HG02852 (cell line): ENCODE results near the gene OR4D5.

Source experiments
- ATAC-seq: cut with Tn5 transposase; IDR thresholded peaks from one replicate; pipeline ENCODE4 v1.9.1; 2021; ENCODE audit warnings: mild to moderate bottlenecking, moderate library complexity; ENCODE audit not compliant: unreplicated experiment

The OR4D5 gene

DNA sequence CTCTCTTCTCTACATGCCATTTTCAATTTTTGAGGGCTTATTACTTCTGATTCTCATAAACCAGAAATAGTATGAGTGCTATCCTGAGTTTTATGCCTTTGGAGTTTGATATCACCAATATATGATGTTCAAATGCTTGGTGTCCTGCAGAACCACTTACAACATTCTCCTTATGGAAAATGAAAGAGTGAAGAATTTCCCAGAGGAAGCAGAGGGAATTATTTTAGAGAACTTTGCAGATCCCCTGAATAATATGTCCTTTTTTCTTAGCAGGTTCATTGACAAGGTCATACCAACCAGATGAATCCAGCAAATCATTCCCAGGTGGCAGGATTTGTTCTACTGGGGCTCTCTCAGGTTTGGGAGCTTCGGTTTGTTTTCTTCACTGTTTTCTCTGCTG is at the start of gene OR4D5:
Gene OR4D5, plus strand, starts transcription at position 301 of the 400 bp plus-strand sequence. Its CDS starts 0 bp downstream, at position 301.
- ATAC-seq: no peak

DNA sequence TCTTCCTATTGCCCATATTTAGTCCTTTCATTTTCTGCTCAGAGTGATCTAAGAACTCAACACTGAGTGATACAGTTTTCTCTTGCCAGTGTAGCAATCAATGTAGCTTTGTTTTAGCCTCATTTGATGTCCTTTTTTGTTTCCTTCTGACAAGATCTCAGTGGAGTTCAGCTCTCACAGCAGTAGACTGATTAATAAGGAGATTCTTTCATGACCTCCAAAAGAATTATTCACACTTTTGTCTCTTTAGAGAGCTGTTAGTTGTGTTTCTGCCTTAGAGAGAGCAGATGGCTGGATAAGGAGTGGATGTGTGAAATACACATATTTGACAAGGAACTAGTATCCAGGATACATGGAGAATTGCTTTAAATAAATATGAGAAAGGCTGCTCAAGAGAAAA is 47.4 kb upstream of the OR4D5 start:
- no peak for ATAC-seq

DNA sequence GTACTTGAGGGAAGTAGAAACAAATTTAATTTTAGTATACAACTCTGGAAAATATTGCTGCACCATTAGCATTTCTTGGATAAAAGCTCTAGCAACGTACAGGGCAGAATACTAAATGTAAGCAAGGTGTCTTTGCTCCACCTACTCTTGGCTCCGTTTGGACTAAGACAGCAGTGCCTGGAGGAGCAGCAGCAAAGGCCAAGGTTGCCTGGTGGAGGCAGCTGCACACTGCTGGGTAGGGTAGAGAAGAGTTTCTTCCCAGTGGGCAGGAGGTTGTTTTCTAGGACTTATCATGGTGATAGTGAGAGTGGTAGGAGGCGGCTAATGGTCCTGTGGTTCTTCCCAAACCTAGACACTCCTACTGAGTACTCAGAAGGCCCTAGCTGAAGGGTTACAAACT is 39.6 kb upstream of the OR4D5 start:
- no peak for ATAC-seq

DNA sequence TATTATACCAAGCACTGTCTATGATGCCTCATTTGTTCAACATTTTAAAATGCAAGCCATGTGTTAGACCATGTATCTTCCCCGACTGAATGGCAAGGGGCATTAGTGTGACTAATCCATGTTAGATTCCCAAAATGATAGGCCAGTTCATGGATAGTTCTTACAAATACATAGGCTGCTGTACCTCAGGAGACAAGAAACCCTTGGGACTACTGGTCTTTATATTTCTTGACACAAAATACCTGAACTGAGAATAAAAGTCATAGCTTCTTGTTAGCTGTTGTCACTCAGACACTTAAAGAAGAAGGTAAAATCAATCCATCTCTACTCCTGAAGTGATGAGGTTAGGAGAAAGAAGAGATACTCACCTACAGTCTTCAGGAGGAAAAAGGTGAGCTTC is 37.5 kb upstream of the OR4D5 start, which contains the start of gene OR8D4:
Gene OR8D4, plus strand, starts transcription at position 301 of the 400 bp plus-strand sequence. CDS start 4,265 bp downstream, outside the sequence.
- no peak for ATAC-seq

DNA sequence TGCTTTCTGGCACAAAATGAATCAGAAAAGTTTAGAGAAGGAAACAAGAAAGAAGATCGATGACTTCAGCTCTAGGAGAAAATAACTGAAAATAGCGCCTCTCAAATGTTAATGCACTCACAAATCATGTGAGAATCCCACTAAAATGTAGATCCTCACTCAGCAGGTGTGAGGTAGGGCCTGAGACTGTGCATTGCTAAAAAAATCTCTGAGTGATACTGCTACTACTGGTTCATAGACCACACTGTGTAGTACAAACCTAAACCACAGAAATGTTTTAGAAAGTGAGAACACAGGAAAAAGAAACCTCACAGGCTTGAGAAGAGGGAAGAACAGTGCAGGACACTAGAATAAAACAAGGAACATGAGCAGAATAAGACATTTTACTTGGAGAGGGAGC is 35.5 kb upstream of the OR4D5 start:
- peak; percentile 98 for ATAC-seq

DNA sequence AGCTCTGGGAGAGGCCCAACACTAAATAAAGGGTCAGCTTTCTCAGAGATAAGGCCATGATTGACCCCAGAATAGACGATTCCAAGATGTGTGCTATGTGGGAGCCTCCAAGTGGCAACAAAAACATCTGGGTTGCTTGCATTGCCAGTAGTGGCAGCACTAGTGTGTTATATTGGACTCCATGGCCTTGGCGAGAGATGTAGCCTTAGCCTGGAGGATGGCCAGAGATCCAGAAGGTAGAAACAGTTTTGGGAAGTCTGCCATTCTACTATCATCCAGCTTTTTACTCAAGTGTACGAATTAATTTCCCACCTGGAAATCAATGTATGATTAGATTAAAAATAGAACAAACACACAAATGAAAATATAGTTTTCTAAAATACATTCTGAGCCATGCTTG is 34.5 kb upstream of the OR4D5 start:
- ATAC-seq: no peak

DNA sequence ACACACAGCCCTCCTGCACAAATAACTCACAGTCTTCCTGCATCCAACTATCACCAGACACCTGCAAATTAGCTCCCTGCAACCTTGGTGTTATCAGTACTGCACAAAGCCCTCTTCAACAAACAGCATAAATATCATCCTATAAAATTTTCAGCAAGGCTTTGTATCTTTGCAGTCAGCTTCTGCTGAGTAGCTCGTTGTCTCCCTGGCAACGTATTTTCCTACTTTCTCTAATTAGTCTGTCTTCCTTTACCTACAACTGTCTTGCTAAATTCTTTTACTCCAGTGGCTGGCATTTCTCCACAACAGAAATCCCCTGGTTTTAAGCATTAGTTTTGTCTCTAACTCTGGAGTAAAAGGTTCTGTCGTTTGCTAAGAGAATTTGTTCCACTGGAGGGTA is 33.6 kb upstream of the OR4D5 start:
- ATAC-seq: no peak

DNA sequence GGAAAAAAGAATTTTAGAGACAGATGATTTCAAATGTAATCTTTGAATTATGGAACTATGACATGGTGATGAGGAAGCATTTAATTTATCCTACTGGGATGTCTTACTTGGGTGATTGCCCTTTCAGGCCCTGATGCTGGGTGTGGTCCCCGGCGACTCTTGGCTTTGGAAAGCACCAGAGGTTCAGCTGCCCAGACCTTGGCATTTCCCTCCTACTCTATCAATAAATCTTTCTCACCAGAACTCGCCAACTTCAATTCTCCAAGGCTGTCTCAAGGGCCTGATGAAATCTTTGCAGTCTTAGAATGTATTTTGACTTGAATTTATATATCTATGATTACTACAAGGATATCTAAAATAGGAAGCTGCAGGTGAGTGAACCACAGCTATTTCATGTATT is 18.5 kb upstream of the OR4D5 start:
- no peak for ATAC-seq

DNA sequence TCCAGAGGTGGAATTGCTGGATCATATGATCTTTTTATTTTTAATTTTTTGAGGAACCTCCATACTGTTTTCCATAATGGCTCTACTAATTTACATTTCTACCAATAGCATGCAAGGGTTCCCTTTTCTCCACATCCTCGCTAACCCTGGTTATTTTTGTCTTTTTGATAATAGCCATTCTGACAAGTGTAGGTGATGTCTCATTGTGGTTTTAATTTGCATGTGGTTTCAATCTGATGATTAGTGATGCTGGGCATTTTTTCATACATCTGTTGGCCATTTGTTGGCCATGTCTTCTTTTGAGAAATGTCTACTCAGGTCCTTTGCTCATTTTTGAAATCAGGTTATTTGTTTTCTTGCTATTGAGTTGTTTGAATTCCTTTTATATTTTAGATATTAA is 15.4 kb upstream of the OR4D5 start:
- no peak for ATAC-seq

DNA sequence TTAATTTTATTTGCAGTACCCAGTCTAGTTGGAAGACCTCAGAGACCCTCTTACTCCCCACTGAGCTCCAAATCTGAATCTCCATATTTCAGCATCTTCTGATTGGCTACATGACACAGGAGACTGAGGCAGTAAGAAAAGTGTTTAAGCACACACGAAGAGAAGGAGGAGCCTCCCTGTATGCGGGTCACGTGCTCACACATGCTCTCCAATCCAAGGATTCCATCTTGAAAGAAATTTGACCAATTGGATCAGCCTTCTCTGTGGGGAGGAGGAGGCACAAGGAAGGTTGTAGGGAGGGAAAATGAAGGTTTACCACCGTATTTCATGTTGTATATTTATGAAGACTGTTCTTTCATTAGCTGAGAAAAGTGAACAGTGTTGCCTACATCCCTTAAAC is 3.0 kb downstream of the OR4D5 start:
- ATAC-seq: no peak

DNA sequence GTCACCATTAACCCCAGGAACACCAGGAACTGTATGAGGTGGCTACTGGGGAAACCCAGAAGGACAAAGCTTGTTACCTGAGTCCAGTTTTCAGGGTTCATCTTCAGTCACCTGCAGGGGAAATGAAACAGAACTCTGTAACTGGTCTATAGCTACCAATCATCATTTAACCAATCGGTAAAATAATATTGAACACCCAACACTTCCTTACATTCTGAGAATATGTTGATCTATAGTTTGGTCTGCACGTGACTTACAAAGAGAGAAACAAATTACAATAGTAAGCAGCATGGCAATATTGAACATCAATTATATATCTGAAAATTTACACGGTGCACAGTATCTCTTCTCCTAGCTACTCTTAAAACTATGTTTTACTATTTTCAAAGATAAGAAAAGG is 4.3 kb downstream of the OR4D5 start, which contains the start of gene OR6T1:
Gene OR6T1, minus strand, starts transcription at position 101 of the 400 bp plus-strand sequence. Its CDS starts 0 bp downstream, at position 101.
- ATAC-seq: no peak

DNA sequence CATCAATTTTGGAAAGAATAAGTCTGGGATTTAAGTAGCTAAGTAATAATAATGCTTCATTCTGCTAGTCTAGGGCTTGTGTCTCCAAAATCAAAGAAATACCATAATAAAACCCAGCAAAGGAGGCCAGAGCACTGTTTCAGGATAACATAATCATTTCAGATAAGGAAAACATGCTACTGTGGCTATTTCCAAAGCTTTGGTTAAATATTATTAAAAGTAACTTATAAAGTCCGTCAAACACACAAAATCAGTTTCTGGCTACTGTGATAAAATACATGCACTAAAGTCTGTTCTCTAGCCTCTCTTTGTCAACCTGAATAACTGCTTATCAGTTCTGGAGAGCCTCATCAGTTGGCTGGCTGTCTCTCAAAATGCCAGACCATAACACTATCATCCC is 5.7 kb downstream of the OR4D5 start:
- no peak for ATAC-seq

DNA sequence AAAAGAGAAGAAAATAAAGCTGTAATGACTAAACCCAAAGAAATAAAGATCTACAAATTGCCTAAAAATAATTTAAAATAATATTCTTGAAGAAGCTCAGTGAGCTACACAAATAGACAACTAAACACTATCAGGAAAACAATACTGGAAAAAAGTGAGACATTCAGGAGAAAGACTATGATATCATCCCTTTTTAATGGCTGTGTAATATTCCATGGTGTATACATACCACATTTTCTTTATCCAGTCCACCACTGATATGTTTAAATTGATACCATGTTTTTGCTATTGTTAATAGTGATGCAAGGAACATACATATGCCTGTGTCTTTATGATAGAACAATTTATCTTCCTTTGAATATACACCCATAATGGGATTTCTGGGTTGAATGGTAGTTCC is 17.3 kb downstream of the OR4D5 start:
- no peak for ATAC-seq

DNA sequence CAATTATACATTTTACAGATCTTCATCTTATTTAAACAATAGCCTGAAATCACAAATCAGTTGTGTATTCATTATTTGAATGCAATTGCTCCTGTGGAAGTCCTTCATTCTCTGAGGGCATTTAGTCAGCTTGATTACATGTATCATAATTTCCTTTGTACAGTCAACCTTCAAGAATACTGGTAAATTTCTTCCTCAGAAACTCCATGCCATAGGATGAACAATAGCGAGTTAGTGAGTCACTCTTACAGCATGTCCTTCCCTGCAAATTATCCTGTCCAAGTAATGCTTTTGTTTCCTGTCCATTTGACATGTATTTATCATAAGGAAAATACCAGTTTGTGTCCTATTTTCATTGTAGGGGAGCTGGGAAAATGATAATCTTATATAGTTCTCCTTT is 34.4 kb downstream of the OR4D5 start:
- ATAC-seq: no peak

DNA sequence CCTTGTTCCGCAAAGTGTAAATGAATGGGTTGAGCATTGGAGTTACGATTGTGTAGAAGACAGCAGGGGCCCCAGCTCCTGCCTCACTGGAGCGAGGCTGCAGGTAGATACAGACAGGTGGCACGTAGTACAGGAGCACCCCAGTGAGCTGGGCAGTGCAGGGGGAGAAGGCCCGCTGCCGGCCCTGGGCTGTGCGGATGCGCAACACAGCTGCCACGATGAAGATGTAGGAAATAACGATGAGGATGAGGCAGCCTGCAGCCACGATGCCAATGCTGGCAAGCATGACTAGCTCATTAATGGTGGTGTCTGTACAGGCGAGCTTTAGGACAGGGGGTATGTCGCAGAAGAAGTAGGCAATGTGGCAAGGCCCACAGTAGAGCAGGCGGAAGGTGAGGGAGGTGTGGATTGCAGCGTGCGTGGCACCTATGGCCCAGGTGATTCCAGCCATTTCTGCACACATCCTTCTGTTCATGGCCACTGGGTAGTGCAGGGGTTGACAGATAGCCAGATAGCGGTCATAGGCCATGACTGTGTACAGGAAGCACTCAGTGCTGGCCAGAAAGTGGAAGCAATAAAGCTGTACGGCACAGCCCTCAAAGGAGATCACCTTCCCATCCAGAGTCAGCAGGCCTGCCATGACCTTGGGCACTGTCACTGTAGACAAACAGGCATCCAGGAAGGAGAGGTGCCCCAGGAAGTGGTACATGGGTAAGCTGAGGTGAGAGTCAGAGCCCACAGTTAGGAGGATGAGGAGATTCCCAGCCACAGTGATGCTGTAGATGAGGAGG is 37.5 kb downstream of the OR4D5 start:
- no peak for ATAC-seq

DNA sequence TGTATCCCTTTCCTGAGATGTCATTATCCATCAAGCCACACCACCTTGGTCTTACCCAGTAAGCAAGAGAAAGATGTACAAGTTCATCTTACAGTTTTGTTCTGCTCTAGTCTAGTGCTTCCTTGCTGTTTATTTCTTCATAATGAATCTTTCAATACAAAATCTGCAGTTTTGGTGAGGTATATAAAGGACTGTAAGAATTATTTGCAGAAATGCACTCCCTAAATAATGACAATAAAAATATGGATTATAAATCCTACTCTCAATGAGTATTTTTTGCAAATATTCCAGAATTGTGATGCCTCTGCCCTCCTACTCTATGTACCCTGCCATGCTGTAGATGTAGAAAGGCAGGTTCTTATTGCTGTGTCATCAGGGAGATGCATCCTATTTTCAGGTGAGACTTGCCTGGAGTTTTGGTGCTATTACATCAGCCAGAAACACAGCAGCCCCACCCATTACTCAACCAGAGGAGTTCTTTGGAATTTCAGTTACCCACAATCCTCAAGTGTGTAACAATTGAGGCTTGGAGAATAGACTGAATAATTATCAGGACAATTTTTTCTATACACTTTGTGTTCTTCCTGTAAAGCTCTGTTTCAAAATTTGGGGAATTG is 38.4 kb downstream of the OR4D5 start, which contains the start of gene OR10S1:
Gene OR10S1, minus strand, starts transcription at position 51 of the 617 bp plus-strand sequence. CDS start 117 bp downstream, outside the sequence.
- ATAC-seq: no peak

DNA sequence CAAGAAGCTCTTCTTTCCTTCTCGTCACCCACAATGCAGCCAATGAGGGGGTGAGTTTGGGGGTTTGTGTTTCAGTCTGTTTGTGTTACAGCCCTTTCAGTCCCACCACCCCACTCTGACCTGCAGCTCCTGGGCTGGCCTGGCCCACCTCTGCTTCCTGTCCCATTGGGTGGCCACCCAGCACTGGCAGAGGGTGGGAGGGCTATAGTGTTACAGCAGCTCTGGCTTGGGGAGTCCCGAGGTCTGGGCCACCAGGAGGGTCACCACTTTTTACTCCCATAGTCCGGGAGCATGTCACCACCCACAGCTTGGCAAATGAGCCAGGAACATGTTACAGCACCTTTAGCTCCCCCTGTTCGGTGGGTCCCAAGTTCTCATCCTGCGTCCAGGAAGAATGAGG is 39.9 kb downstream of the OR4D5 start:
- ATAC-seq: no peak
